ENCODE measurements around the gene WRAP73. TPM values are rescaled to one million over a fixed set of nuclear protein-coding genes. Genes with fewer than 3 reads are reported as not detected.

The WRAP73 gene
- total RNA-seq, 1 donor from 2014 or later: 19.0 TPM

GRCh38 chr1:3597599-3597964 lies 52.3 kb downstream of the WRAP73 start:
- peaks cover 29% of the 10 kb centered on the region for H3K27me3 Mint-ChIP-seq (ENCODE audit: unreplicated experiment)
- H3K36me3 Mint-ChIP-seq (ENCODE audit: low read depth, unreplicated experiment): peaks cover 4% of the 10 kb centered on the region
- peak overlapping the region; percentile 52 for H3K27ac Mint-ChIP-seq (ENCODE audit: unreplicated experiment)
- peaks cover 20% of the 10 kb centered on the region for H3K4me1 Mint-ChIP-seq (ENCODE audit: unreplicated experiment)
- no peaks in the 10 kb centered on the region for H3K9me3 Mint-ChIP-seq (ENCODE audit: unreplicated experiment)
- no peak for DNase-seq (ENCODE audit: low spot score)
- peak overlapping the region; percentile 66 for H3K4me3 Mint-ChIP-seq (ENCODE audit: unreplicated experiment)
- TF ChIP-seq, protein P1, sequence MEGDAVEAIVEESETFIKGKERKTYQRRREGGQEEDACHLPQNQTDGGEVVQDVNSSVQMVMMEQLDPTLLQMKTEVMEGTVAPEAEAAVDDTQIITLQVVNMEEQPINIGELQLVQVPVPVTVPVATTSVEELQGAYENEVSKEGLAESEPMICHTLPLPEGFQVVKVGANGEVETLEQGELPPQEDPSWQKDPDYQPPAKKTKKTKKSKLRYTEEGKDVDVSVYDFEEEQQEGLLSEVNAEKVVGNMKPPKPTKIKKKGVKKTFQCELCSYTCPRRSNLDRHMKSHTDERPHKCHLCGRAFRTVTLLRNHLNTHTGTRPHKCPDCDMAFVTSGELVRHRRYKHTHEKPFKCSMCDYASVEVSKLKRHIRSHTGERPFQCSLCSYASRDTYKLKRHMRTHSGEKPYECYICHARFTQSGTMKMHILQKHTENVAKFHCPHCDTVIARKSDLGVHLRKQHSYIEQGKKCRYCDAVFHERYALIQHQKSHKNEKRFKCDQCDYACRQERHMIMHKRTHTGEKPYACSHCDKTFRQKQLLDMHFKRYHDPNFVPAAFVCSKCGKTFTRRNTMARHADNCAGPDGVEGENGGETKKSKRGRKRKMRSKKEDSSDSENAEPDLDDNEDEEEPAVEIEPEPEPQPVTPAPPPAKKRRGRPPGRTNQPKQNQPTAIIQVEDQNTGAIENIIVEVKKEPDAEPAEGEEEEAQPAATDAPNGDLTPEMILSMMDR (IDR thresholded peaks at IDR 0.05; ENCODE audit: unreplicated experiment): no peak

DNA sequence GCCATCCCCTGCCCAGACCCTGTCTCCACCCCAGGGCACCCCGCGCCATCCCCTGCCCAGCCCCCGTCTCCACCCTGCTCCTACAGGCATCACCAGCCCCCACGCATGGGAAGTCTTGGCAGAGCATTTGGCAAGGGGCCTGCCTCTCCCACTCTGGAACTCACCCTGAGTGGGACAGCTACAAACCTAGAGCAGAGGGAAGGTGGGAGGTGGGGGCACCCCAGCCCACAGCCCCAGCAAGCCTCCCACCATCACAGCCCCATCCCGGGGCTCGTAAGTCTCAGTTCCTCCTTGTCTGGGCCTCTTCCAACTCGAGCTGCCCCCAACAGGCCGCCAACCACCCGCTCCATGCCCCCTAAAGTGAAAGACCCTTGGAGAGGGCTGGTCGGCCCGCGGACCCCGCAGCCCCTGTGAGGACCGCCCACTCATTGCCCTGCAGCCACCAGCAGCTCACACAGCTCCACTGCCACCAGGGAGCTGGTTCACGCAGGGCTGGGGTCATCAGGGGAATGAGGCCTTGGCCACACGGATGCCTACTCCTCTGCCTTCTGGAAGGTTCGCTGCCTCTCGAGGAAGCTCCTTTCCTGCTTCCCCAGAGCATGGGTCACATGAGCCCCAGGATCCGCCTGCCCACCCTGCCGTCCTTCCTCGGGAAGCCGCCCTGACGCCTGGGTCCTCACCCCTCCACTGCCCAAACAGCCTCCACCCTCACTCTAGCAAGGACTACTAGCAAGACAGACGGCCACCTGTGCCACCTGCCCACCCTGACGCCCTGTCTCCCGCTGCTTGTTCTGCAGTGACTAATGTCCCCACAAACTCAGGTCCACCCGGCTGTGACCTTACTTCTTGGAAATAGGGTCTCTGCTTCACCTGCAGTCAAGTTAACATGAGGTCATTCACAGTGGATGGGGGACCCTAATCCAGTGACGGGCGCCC lies 53.0 kb downstream of the WRAP73 start:
- Mint-ChIP-seq H3K27ac (ENCODE audit: unreplicated experiment) (peak overlapping the region; percentile 52), H3K36me3 (ENCODE audit: low read depth, unreplicated experiment) (peaks cover 4% of the 10 kb centered on the region), H3K4me1 (ENCODE audit: unreplicated experiment) (peaks cover 24% of the 10 kb centered on the region)

GRCh38 chr1:3595949-3596348 lies 54.0 kb downstream of the WRAP73 start:
- Mint-ChIP-seq H3K27me3 (ENCODE audit: unreplicated experiment) (peaks cover 27% of the 10 kb centered on the region), H3K27ac (ENCODE audit: unreplicated experiment) (peak overlapping the region; percentile 42), H3K4me3 (ENCODE audit: unreplicated experiment) (peak overlapping the region; percentile 31), H3K4me1 (ENCODE audit: unreplicated experiment) (peaks cover 24% of the 10 kb centered on the region), H3K36me3 (ENCODE audit: low read depth, unreplicated experiment) (peaks cover 4% of the 10 kb centered on the region), H3K9me3 (ENCODE audit: unreplicated experiment) (no peaks in the 10 kb centered on the region)
- DNase-seq (ENCODE audit: low spot score): no peak
- TF ChIP-seq, protein P1 (IDR thresholded peaks at IDR 0.05; ENCODE audit: unreplicated experiment): no peak

More for the DNA sequence above, 53.0 kb downstream of the WRAP73 start:
- H3K27me3 Mint-ChIP-seq (ENCODE audit: unreplicated experiment): peaks cover 31% of the 10 kb centered on the region
- H3K9me3 Mint-ChIP-seq (ENCODE audit: unreplicated experiment): no peaks in the 10 kb centered on the region
- DNase-seq (ENCODE audit: low spot score): no peak
- TF ChIP-seq, protein P1 (IDR thresholded peaks at IDR 0.05; ENCODE audit: unreplicated experiment): no peak
- peak overlapping the region; percentile 66 for H3K4me3 Mint-ChIP-seq (ENCODE audit: unreplicated experiment)

DNA sequence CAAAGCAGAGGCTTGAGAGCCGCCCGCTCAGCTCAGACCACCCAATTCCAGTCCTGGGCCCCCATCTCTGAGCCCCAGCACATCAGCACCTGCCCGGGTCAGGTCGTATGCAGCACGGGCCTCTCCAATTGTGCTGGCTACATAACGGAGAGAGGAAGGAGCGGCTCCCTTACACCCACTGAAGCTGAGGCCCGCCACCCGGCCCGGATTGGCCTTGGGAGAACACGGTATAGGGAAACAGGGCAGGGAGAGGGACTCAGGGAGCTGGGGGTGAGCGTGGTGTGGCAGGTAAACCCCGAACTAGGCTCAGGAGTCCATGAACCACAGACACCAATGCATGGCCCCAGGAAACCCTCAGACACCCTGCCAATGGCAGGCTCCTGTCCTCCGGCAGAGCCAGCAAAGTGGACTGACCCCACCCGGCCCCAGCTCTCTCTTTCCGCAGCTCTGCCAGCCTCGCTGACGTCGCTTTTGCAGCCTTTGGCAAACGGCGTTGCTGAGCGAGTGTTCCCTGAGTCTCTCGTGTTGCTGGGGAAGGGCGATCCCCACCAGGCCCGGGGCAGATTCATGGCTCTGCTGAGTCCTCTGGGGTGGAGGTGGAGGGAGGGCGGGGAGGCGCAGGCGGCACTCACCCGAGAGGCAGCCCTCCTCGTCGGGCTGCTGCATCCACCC lies 55.1 kb downstream of the WRAP73 start:
- Mint-ChIP-seq H3K4me3 (ENCODE audit: unreplicated experiment) (no peak overlapping the region), H3K27me3 (ENCODE audit: unreplicated experiment) (peaks cover 26% of the 10 kb centered on the region), H3K9me3 (ENCODE audit: unreplicated experiment) (no peaks in the 10 kb centered on the region), H3K36me3 (ENCODE audit: low read depth, unreplicated experiment) (peaks cover 4% of the 10 kb centered on the region), H3K4me1 (ENCODE audit: unreplicated experiment) (peaks cover 26% of the 10 kb centered on the region), H3K27ac (ENCODE audit: unreplicated experiment) (no peak overlapping the region)
- DNase-seq (ENCODE audit: low spot score): no peak
- TF ChIP-seq, protein P1 (IDR thresholded peaks at IDR 0.05; ENCODE audit: unreplicated experiment): no peak

Measured in endothelial cell (in vitro differentiated cells).